Measurements from ENCODE around the gene DCXR. TPM values are rescaled to one million over a fixed set of nuclear protein-coding genes. Genes with fewer than 3 reads are reported as not detected.

The DCXR gene
- total and polyA plus RNA-seq, 2 of the 13 experiments (the other 11 are each of a cell fraction or from before 2014, with no cell fraction given), result 287 to 311 TPM

GRCh38 chr17:82050761-82051641 is 13.5 kb upstream of the DCXR start (continued):
- TF ChIP-seq ZHX2 (IDR thresholded peaks at IDR 0.05; ENCODE audit: low read depth) (no peak), ZHX2 (CRISPR knock-in tag; IDR thresholded peaks at IDR 0.05; ENCODE audit: borderline replicate concordance) (no peak), UBTF (CRISPR knock-in tag; IDR thresholded peaks at IDR 0.05) (peak; percentile 68), HNRNPLL (IDR thresholded peaks at IDR 0.05; ENCODE audit: low read depth, low read length, poor library complexity, severe bottlenecking) (no peak), TP53 (CRISPR knock-in tag; conservative IDR thresholded peaks at IDR 0.05) (0 out of 2 replicates have a peak, but pooled peaks have one; percentile 38), MTA1 (CRISPR knock-in tag; IDR thresholded peaks at IDR 0.05; ENCODE audit: borderline replicate concordance) (peak; percentile 70; the same call in 1 of the 2 replicates), ZNF496 (CRISPR knock-in tag; IDR thresholded peaks at IDR 0.05; ENCODE audit: insufficient replicate concordance) (no peak), BCL6 (CRISPR knock-in tag; IDR thresholded peaks at IDR 0.05) (0 out of 2 replicates have a peak, but pooled peaks have one; percentile 15), EED (CRISPR knock-in tag; IDR thresholded peaks at IDR 0.05) (0 out of 2 replicates have a peak, but pooled peaks have one; percentile 74), ZNF619 (CRISPR knock-in tag; IDR thresholded peaks at IDR 0.05) (0 out of 2 replicates have a peak, but pooled peaks have one; percentile 51), STAG1 (CRISPR knock-in tag; IDR thresholded peaks at IDR 0.05) (no peak), ZBTB3 (CRISPR knock-in tag; IDR thresholded peaks at IDR 0.05; ENCODE audit: borderline replicate concordance, low read depth) (0 out of 2 replicates have a peak, but pooled peaks have one; percentile 48), ZNF232 (CRISPR knock-in tag; IDR thresholded peaks at IDR 0.05; ENCODE audit: borderline replicate concordance) (no peak), DPF2 (CRISPR knock-in tag; IDR thresholded peaks at IDR 0.05; ENCODE audit: borderline replicate concordance, low read depth) (peak; percentile 12; the same call in 1 of the 2 replicates), FOXC1 (CRISPR knock-in tag; IDR thresholded peaks at IDR 0.05; ENCODE audit: borderline replicate concordance) (0 out of 2 replicates have a peak, but pooled peaks have one; percentile 19), ELF1 (CRISPR knock-in tag; IDR thresholded peaks at IDR 0.05) (no peak; the same call in 1 of the 2 replicates), HDAC1 (CRISPR knock-in tag; IDR thresholded peaks at IDR 0.05) (peak; percentile 45; the same call in 1 of the 2 replicates)
